Measurements from ENCODE around the gene MRPL55.

MRPL55 gene

GRCh38 chr1:228120857-228121489, 11.9 kb upstream of the MRPL55 start:
- intact Hi-C loops (cut with DNase I; ENCODE audit: low total_unique reads): no loop called here
- DNase-seq: no peak
- Histone ChIP-seq H3K27me3 (no peaks in the 10 kb centered on the region), H3K9me3 (no peaks in the 10 kb centered on the region), H3K27ac (peak overlapping the region in 1 of 2 donors; percentile 20), H3K4me3 (no peak overlapping the region), H3K4me1 (peaks cover 0 to 14% (median 3%) of the 10 kb centered on the region in 4 donors), H3K36me3 (no peaks in the 10 kb centered on the region)
- TF ChIP-seq CTCF (IDR thresholded peaks at IDR 0.05): no peak

- no peak for DNase-seq
These were observed 11.3 kb upstream of the MRPL55 start for GRCh38 chr1:228120351-228120750.

GRCh38 chr1:228118040-228118439, 8.9 kb upstream of the MRPL55 start:
- Histone ChIP-seq H3K4me1 (peaks cover 0 to 14% (median 3%) of the 10 kb centered on the region in 4 donors), H3K27me3 (no peaks in the 10 kb centered on the region), H3K4me3 (no peak overlapping the region), H3K36me3 (no peaks in the 10 kb centered on the region), H3K9me3 (no peaks in the 10 kb centered on the region), H3K27ac (no peak overlapping the region)
- DNase-seq: no peak
- TF ChIP-seq CTCF (IDR thresholded peaks at IDR 0.05): no peak
- intact Hi-C loops (cut with DNase I; ENCODE audit: low total_unique reads): no loop called here

More at GRCh38 chr1:228120351-228120750, 11.3 kb upstream of the MRPL55 start:
- TF ChIP-seq CTCF (IDR thresholded peaks at IDR 0.05): no peak
- Histone ChIP-seq H3K27ac (peak overlapping the region in 1 of 2 donors; percentile 20), H3K4me1 (peaks cover 0 to 14% (median 3%) of the 10 kb centered on the region in 4 donors), H3K9me3 (no peaks in the 10 kb centered on the region), H3K27me3 (no peaks in the 10 kb centered on the region), H3K36me3 (no peaks in the 10 kb centered on the region), H3K4me3 (no peak overlapping the region)
- intact Hi-C loops (cut with DNase I; ENCODE audit: low total_unique reads): no loop called here

- TF ChIP-seq CTCF (IDR thresholded peaks at IDR 0.05): no peak
- intact Hi-C loops (cut with DNase I; ENCODE audit: low total_unique reads): no loop called here
- no peaks in the 10 kb centered on the region for H3K36me3 ChIP-seq
- H3K27ac ChIP-seq: no peak overlapping the region
- no peaks in the 10 kb centered on the region for H3K9me3 ChIP-seq
- H3K4me3 ChIP-seq: no peak overlapping the region
- H3K4me1 ChIP-seq: peaks cover 0 to 14% (median 3%) of the 10 kb centered on the region in 4 donors
- DNase-seq: no peak
- no peaks in the 10 kb centered on the region for H3K27me3 ChIP-seq
These were observed 8.2 kb upstream of the MRPL55 start for GRCh38 chr1:228117335-228117734.

- Histone ChIP-seq H3K27me3 (no peaks in the 10 kb centered on the region), H3K27ac (no peak overlapping the region), H3K36me3 (no peaks in the 10 kb centered on the region), H3K4me1 (peaks cover 0 to 13% (median 5%) of the 10 kb centered on the region in 4 donors), H3K4me3 (no peak overlapping the region), H3K9me3 (no peaks in the 10 kb centered on the region)
- intact Hi-C loops (cut with DNase I; ENCODE audit: low total_unique reads): no loop called here
- TF ChIP-seq CTCF (IDR thresholded peaks at IDR 0.05): no peak
- no peak for DNase-seq
These were observed 5.7 kb upstream of the MRPL55 start for GRCh38 chr1:228114827-228115226.
